Measurements from ENCODE around the gene PKNOX2.

The PKNOX2 gene

DNA sequence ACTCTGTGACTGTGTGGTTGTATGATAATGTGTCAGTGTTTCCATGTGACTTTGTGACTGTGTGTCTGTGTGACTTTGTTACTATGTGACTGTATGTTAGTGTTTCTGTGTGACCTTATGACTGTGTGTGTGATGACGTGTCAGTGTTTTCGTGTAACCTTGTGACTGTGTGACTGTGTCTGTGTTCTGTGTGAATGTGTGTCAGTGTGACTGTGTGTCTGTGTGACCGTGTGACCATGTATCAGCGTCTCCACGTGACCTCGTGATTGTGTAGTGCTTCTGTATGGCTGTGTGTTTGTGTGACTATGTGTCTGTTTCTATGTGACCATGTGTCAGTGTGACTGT lies 9.5 kb upstream of the PKNOX2 start:
- DNase-seq, result no peak

GRCh38 chr11:125155767-125156166 lies 8.8 kb upstream of the PKNOX2 start:
- no peak for DNase-seq

DNA sequence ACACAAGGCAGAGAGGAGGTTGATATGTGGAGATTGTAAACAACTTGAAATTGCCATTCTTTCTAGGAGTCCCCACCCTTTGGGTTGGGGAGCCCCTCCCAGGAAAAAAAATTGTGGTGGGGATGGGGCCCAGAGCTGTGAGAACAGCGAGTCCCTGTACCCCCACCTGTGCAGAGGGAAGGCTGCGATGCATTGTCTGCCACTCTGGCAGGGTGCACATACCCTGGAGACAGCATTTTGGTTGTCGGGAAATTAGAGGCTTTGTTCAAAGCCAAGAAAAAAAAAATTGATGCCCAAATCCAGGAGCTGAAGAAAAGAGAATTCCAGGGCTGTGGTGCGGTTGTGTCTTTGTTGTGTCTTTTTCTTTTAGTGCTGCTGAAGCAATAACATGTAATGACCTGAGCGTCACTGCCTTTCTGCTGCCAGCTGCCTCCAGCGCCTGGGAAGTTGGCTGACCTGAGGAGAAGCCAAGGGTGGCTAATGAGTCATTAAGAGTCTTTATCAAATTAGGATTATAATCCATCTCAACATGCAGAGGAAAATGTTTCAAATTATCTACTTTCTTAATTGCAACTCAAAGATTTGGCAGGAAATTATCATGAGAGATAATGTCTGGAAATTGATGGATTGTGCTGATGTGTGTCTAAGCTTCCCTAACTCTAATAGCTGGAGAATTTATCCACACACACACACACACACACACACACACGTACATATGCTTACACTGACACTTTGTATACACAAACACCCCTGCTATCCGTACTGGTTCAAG lies 8.0 kb upstream of the PKNOX2 start:
- no peak for DNase-seq

DNA sequence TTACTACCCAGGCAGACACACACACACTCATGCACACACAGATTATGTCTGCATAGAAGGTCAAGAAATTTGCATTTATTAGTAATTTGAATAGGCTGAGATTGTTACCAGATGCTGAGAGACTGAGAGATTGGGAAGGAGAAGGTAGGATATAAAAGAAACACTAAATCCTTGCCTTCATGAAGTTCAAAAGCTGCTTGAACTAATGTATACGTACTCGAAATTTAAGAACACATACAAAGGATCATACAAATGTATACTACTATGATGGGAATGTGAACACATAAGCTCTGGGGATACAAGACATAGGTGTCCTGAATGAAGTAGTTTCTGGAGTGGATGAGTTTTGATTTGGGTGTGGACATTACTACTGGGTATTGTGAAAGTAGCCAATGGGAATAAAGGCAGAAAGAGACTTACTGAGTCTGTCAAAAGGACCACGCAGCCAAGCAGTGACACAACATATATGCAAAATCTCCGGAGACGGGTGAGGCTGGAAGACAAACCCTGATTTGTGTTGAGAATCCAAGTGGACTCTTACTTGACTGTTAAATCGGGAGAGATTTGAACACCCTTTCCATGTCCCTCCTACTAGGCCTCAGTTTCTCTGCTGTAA lies 7.3 kb upstream of the PKNOX2 start:
- DNase-seq, result no peak

GRCh38 chr11:125157953-125158680 lies 6.4 kb upstream of the PKNOX2 start:
- DNase-seq, result no peak

DNA sequence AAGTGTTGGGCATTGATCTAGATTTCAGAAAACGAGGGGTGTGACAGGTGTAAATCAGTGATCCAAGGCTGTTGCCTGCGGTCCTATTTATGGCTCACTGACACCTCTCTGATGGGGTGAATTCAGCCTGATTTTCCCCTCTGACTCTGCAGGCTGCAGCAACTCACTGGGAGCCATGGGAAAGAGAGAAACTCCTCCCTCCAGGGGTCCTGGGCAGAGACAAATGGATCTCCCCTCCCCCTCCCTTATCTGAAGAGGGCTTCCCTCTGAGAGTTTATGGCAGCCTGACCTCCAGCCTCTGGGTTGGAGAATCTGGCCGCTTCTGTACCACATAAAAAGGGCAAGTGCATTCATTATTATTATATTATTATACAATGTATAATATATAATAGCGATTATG lies 1.8 kb upstream of the PKNOX2 start:
- DNase-seq, result no peak

- no peak for DNase-seq
Measured at GRCh38 chr11:125163431-125164063, 1.0 kb upstream of the PKNOX2 start.

GRCh38 chr11:125164091-125164421 lies 495 bp upstream of the PKNOX2 start:
- DNase-seq, result no peak

DNA sequence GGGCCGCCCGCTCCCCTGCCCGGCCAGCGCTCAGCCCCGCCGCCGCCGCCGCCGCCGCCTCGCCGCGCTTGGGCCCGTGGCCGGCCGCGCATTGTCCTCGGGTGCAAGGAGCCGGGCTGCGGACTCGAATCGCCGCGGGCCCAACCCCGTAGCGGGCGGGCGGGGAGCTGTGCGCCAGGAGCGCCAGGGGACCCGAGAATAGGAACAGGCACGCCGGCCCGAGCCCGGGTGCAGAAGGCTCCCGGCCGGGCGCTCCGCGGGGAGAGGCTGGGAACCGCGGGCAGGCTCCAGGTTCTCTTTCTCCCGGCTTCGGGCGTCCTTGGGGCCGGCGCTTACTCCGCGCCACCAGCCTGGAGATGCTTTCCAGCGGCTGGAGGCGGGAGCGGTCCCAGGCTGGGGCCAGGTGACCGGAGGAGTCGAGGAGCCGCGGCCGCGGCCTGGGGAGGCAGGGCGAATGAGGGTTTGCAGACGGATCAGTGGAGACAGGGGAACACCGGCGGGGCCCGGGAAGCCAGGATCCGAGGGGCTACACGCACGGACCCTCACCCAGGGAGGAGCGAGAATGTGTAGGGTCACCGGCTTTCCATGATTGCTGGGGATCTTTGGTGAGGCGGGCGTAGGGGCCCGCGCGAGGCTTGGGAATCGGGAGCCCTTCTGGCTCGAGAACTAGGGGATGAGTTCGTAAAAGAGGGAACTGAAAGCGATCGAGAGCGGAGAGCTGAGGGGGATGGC lies 726 bp downstream of the PKNOX2 start:
- no peak for DNase-seq

GRCh38 chr11:125165843-125166763 lies 1.6 kb downstream of the PKNOX2 start:
- DNase-seq, result no peak

GRCh38 chr11:125166764-125167291 lies 2.3 kb downstream of the PKNOX2 start:
- DNase-seq, result no peak

- no peak for DNase-seq
Measured at GRCh38 chr11:125167292-125167953, 2.9 kb downstream of the PKNOX2 start.

DNA sequence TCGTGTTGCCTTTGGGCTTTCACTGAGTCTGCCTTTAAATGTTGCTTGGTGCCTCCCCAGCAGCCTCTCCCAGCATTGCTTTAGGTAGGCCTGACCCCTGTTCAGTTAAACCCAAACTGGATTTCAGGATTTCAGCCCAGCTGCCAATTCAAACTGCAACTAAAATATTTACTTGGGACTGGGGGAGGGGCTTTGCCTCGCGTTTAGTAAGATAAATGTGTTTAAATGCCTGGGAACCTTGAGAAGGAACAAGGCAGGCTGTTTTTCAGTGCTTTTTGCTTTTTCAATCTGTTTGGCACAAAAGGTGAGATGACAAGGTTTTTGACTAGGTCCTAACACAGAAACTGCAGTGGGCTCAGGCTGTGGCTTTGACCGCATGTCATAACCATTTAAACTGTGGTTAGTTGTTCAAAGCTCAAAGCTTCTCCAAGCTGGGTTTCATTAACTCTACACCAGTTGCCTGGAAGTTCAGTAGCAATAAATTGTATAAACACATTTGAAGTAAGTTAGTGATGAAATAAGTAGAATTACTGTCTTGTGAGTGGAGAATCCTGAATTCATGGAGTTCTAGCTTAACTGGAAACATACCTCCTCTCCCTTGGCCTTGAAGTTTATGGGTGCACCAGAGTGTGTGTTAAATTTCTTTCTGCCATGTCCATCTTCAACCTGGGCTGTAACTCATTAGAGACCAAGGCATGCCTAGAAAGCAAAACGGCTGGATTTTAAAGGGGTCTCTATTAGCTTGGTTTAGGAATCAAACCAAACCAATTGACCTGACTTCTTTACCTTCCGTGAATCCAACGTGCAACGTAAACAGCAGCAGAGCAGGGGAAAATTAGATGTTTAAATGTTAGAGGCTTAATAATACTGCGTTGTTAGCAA lies 3.6 kb downstream of the PKNOX2 start:
- DNase-seq, result no peak

DNA sequence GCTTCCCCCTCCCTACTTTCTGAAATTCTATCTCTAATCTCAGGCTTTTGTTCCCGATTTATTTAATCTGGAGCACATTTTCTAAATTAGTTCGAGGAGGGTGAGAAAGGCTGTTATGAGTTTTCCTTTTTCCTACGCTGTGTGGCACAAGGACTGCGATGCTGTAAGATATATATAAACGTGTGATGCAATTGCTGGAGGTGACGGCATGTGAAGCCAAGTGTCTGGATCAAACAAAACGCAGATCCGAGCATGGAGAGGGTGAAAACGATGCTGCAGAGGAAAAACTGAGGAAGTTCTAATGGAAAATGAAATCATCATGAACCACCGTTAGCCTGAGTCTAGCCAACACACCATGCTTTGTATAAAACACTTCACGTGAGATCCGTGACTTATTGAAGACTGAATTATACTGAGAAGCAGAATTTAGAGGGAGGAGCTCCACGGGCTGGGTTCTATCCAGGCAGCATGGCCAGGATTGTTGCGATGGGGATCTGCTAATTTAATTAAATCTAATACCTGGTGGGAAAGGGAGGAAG lies 4.4 kb downstream of the PKNOX2 start:
- DNase-seq, result no peak

GRCh38 chr11:125170001-125170509 lies 5.5 kb downstream of the PKNOX2 start:
- DNase-seq, result no peak

- DNase-seq, result no peak
Measured at GRCh38 chr11:125170510-125171031, 6.0 kb downstream of the PKNOX2 start.

GRCh38 chr11:125171974-125172373 lies 7.4 kb downstream of the PKNOX2 start:
- DNase-seq, result no peak

DNA sequence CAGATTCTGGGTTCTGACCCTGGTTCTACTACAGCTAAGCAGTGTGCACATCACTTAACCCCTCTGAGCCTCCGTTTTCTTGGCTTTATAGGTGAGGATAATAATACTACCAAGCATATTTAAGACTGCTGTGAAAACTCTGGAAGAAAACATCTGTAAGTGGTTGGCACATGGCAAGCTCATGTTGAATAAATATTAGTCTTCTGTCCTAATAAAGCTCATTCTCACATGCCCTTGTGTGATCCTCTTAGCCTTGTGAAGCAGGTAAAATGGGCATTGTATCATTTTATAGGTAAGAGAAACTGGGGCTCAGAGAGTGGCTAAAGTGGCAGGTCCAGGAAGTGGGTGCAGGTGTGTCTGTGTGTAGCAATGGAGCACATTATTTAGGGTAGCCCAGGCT lies 8.5 kb downstream of the PKNOX2 start:
- DNase-seq, result no peak

DNA sequence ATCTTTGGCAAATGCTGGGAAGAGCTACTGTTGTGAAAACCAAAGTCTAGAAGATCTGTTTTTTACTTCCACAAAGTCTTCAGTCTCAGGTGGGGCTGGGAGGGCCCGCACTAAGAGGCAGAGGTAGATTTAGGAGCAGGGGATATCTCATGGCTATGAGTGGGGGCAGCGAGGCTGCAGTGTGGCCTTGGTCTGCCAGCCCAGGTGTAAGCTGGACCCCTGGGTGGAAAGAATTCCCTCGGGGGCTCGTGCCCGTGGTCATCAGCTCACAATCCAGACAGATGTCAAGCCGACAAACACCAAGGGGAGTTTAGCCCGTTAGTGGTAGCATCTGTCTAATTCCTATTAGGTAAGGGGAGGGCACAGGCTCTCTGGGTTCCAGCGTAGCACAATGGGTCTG lies 9.0 kb downstream of the PKNOX2 start:
- no peak for DNase-seq
